GM10847 (cell line): ENCODE measurements around the gene FAM131A.

Experiments used
- POLR2A ChIP-seq: IDR thresholded peaks from 2 replicates; pipeline ENCODE4 v1.6.1; 2011; ENCODE audit not compliant: insufficient read length; ENCODE audit errors: extremely low read depth

The FAM131A gene

DNA sequence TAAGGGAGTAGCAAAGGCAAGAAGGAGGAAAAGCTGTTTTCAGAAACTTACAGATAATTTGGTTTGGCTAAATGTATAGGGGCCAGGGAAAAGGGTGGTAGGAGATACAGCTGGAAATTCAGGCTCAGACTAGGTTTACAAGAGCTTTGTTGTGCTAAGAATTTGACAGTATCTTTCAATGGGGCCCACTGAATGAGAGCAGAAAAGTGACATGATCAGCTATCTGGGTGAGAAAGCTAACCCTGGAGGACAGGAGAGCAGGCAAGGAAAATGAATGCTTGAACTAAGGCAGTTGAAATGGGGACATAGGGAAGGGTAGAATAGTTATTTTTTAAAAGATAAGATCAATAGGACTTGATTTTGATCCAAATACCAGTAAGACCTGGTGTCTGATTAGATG, 25.8 kb upstream of the FAM131A start:
- TF ChIP-seq POLR2A = no peak

DNA sequence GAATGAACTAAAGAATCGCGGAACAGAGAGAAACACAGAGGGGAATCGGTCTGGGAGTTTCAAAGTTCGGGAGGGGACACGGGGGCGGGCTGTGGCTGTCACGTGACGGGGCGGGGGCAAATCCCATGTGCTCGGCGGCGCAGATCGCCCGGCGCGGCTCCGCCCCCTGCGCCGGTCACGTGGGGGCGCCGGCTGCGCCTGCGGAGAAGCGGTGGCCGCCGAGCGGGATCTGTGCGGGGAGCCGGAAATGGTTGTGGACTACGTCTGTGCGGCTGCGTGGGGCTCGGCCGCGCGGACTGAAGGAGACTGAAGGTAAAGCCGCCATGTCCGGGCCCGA, 23.1 kb upstream of the FAM131A start, which contains the start of gene EIF4G1:
TSS of gene EIF4G1 (plus strand) at position 244 of the 337 bp plus-strand sequence. CDS start 1,191 bp downstream, outside the sequence.
- TF ChIP-seq POLR2A = peak; percentile 81

DNA sequence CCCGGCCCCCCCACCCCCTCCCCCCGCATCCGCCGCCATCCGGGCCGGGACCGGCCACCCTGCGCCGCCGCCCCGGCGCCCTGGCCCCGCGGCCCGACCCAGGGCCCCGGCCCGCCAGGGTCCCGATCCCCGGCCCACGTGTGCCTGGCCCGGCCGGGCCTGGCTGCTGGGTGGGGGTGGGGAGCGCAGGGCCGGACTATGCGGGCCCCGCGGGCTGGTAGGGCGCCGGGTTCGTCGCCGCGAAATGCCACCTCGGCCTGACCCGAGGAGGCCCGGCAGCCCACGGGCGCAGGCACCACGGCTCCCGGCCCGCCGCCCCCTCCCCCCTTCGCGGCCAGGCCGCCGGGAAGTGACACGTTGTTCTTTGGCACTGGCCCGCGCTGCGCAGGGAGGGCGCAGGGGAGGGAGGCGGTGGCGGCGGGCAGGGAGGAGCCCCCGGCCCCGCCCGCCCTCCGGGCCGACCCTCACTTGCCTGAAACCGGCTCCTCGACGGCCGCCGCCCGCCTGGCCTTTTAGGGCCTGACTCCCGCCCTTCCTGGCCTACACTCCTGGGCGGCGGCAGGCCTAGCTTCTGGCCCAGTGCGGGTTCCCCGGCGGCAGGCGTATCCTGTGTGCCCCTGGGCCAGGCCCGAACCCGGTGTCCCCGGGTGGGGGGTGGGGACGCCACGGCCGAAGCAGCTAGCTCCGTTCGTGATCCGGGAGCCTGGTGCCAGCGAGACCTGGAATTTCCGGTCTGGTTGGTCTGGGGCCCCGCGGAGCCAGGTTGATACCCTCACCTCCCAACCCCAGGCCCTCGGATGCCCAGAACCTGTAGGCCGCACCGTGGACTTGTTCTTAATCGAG, 22.5 kb upstream of the FAM131A start:
- no peak for TF ChIP-seq POLR2A

DNA sequence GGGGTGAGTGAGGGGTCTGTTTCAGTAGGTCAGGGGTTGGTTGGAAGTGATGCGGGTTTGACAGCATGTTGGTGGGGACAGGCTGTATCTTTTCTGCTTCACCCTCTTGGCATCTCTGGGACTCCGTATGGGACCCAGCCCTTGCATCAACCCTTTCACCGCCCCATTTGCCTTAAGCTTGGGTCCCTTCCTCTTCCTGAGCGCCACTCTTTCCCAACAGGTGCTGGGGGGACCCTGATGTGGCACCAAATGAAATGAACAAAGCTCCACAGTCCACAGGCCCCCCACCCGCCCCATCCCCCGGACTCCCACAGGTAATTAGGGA, 21.9 kb upstream of the FAM131A start:
- no peak for TF ChIP-seq POLR2A

DNA sequence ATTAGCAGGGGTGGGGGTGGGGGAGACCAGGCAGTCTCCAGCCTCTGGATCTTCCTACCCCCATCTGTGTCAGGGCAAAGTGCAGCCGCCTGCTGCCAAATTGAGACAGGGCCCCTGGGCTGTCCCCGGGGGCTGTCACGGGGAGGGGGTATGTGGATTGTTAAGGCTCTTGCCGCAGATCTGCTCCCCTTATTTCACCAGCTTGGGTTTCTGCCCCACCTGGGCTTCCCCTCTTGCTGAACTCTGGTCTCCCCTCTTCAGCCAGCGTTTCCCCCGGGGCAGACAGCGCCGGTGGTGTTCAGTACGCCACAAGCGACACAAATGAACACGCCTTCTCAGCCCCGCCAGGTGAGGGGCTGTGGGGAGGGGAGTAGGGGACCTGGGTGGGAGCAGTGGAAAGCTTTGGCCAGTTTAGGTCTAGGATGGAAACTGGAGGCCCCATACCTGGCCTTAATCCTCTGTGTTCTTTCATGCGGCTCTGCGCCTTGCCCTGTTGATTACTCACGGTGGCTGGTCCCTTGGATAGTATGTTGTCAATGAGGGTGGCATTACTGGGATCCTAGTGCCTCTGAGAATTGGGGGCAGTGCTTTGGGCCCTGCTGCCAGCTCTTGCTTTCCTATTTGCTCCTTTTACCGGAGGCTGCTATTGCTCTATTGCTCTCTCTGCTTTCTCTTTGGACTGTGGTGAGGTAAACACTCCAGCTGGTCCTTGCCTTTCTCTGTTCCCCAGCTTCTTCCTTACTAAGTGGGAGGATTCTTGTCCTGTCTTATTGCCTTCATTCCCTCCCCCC, 21.3 kb upstream of the FAM131A start:
- TF ChIP-seq POLR2A = no peak

DNA sequence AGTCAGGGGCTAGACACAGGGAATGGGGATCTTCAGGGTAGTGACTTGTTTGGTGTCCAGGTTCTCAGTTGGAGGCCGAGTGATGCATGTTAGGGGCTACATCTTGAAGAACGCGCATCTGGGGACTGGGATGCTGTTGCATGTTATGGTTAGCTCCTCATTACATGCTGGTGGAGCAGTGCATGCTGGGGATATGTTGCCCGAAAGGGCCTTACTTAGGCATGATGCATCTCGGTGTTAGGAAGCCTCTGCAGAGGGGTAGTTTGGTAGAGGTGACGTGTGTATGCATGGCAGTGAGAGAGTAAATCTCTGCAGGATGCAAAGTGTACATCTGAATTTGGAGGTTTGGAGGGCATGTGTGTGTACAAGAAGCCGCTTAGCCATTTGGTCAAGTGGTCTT, 20.6 kb upstream of the FAM131A start:
- no peak for TF ChIP-seq POLR2A

DNA sequence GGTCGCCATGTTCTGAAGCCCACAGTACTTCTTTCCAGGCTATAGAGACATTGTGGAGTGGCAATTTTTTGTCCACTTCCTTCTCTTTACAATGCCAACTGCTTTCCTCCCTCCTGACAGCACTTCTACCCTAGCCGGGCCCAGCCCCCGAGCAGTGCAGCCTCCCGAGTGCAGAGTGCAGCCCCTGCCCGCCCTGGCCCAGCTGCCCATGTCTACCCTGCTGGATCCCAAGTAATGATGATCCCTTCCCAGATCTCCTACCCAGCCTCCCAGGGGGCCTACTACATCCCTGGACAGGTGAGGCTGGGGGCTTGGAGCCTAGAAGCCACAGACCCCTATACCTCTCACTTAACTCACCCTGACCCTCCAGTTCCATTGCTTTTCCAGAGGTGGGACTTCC, 20.2 kb upstream of the FAM131A start:
- TF ChIP-seq POLR2A = no peak

DNA sequence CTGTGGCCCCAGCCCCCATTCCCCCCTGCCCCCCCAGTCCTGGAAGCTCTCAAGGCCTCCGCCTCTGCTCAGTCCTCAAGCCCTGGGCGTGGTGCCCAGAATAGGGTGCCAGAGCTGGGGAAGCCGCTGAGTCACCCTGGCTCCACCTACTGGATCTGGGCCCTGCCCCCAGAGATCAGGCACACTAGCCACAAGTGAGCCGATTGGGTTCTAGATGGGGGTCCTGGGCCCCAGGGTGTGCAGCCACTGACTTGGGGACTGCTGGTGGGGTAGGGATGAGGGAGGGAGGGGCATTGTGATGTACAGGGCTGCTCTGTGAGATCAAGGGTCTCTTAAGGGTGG, 17.3 kb upstream of the FAM131A start:
- no peak for TF ChIP-seq POLR2A

DNA sequence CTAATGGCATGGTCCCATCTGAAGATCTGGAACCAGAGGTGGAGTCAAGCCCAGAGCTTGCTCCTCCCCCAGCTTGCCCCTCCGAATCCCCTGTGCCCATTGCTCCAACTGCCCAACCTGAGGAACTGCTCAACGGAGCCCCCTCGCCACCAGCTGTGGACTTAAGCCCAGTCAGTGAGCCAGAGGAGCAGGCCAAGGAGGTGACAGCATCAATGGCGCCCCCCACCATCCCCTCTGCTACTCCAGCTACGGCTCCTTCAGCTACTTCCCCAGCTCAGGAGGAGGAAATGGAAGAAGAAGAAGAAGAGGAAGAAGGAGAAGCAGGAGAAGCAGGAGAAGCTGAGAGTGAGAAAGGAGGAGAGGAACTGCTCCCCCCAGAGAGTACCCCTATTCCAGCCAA, 15.7 kb upstream of the FAM131A start:
- no peak for TF ChIP-seq POLR2A

DNA sequence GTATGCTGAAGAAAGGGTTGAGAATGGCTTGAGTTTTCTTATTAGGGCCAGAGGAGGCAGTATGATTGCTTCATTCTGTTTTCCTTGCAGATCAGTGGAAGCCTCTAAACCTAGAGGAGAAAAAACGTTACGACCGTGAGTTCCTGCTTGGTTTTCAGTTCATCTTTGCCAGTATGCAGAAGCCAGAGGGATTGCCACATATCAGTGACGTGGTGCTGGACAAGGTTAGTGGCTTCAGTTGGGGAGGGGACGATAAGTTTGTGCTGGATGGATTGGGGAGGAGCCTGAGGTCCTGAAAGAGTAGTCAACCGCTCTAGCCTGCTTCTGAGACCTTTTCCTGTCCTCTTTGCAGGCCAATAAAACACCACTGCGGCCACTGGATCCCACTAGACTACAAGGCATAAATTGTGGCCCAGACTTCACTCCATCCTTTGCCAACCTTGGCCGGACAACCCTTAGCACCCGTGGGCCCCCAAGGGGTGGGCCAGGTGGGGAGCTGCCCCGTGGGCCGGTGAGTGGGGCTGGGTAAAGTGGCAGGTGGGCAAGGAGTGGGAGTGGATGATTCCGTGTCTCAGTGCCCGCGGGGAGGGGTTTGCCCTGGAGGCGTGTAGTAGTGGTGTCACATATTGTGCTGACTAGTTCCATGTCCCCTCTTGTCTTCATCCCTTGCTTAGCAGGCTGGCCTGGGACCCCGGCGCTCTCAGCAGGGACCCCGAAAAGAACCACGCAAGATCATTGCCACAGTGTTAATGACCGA, 14.5 kb upstream of the FAM131A start:
- no peak for TF ChIP-seq POLR2A

DNA sequence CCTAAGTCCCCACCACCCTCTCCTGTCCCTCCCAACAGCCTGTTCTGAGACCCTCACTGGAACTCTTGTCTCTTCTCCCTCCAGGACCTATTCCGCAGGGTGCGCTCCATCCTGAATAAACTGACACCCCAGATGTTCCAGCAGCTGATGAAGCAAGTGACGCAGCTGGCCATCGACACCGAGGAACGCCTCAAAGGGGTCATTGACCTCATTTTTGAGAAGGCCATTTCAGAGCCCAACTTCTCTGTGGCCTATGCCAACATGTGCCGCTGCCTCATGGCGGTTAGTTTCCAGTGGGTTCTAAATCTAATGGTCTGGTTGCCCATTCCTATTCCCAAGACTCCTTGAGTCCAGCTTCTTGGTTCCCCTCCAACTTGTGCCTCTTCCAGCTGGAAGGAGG, 13.7 kb upstream of the FAM131A start:
- no peak for TF ChIP-seq POLR2A

DNA sequence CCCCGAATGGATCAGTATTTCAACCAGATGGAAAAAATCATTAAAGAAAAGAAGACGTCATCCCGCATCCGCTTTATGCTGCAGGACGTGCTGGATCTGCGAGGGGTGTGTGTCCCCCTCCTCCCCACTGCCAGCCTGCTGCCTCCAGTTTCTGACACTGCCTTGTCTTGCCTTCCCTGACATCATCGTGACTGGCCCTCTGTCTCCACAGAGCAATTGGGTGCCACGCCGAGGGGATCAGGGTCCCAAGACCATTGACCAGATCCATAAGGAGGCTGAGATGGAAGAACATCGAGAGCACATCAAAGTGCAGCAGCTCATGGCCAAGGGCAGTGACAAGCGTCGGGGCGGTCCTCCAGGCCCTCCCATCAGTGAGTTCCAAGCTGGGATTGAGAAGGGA, 12.1 kb upstream of the FAM131A start:
- TF ChIP-seq POLR2A = no peak

DNA sequence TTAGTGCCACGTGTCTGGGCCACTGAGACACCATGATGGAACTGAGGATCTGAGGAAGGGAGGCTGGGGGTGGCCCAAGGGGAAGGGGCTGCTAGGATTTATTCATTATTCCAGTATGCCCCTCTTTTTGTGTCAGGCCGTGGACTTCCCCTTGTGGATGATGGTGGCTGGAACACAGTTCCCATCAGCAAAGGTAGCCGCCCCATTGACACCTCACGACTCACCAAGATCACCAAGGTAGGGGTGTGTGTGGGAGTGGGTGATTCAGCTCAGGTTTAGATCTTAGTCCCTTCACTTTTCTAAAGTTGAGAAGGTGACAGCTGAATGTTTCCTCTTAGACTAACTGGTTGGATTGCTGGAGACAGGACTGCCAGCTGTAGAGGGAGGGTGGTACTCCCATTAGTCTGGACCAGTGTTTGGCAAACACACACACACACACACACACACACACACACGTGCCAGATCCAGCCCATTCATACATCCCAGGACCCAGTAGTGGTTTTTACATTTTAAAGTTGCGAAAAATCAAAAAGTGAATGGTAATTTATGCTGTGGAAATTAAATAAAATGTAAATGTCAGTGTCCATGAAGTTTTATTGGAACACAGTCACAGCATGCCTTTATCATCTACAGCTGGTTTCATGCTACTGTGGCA, 11.6 kb upstream of the FAM131A start:
- no peak for TF ChIP-seq POLR2A

DNA sequence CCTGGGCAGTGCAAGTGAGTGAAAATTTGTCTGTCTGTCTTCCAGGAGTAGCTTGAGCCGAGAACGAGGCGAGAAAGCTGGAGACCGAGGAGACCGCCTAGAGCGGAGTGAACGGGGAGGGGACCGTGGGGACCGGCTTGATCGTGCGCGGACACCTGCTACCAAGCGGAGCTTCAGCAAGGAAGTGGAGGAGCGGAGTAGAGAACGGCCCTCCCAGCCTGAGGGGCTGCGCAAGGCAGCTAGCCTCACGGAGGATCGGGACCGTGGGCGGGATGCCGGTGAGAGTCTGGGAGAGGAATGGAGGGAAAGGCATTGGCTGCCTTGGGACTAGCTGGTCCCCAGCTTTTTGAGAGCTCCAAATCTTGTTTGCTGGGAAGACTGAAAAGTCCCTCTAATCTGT, 10.2 kb upstream of the FAM131A start:
- no peak for TF ChIP-seq POLR2A

DNA sequence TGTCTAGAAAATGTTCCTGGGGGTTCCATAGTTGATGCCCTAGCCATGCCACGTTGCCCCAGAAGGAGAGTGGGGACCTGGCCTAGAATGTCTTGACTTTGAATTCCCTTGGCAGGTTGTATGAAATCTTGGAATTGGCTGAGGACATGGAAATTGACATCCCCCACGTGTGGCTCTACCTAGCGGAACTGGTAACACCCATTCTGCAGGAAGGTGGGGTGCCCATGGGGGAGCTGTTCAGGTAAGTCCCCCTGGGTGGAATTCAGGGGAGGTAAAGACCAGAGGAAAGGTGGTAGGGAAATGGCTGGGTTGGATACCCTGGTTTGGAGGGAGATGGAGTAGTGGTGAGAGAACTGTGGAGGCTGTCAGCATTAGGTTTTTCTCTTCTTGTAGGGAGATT, 8.9 kb upstream of the FAM131A start:
- TF ChIP-seq POLR2A = no peak
